AG09319 (cell line): ENCODE data around the gene TEDC2.
"Not testable (repeated sequence)": the region's sequence is repeated elsewhere in the genome, so short reads cannot be mapped to it uniquely, and the experiment has no call there.

Source experiments
- DNase-seq: peaks from one replicate; pipeline ENCODE4 v3.0.0-alpha.2; 2010; ENCODE audit warnings: low read depth; ENCODE audit errors: extremely low read depth
- TF ChIP-seq, protein P1 (sequence below): IDR thresholded peaks from 2 replicates; pipeline ENCODE4 v1.5.1; 2011; ENCODE audit warnings: low read depth, mild to moderate bottlenecking, inconsistent platforms, low read length, moderate library complexity

The TEDC2 gene

GRCh38 chr16:2475413-2476344, 15.8 kb downstream of the TEDC2 start:
- DNase-seq = no peak
- TF ChIP-seq, protein P1, sequence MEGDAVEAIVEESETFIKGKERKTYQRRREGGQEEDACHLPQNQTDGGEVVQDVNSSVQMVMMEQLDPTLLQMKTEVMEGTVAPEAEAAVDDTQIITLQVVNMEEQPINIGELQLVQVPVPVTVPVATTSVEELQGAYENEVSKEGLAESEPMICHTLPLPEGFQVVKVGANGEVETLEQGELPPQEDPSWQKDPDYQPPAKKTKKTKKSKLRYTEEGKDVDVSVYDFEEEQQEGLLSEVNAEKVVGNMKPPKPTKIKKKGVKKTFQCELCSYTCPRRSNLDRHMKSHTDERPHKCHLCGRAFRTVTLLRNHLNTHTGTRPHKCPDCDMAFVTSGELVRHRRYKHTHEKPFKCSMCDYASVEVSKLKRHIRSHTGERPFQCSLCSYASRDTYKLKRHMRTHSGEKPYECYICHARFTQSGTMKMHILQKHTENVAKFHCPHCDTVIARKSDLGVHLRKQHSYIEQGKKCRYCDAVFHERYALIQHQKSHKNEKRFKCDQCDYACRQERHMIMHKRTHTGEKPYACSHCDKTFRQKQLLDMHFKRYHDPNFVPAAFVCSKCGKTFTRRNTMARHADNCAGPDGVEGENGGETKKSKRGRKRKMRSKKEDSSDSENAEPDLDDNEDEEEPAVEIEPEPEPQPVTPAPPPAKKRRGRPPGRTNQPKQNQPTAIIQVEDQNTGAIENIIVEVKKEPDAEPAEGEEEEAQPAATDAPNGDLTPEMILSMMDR = no peak

GRCh38 chr16:2476345-2476720, 16.4 kb downstream of the TEDC2 start:
- TF ChIP-seq, protein P1 = no peak
- no peak for DNase-seq

- TF ChIP-seq, protein P1 = no peak
- DNase-seq = no peak
Observed at GRCh38 chr16:2476741-2477140, 16.8 kb downstream of the TEDC2 start.

DNA sequence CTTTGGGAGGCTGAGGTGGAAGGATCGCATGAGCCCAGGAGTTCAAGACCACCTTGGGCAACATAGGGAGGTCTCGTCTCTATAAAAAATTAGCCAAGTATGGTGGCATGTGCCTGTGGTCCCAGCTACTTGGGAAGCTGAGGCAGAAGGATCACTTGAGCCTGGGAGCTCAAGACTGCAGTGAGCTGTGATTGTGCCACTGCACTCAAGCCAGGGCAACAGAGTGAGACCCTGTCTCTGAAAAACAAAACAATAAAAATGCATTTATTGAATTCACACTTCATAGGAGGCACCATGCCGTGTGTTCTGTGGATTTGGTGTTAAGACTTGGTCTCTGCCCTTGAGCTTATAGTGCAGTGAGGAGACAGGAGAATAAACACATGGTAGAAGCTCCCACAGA, 17.4 kb downstream of the TEDC2 start:
- TF ChIP-seq, protein P1 = no peak
- no peak for DNase-seq

DNA sequence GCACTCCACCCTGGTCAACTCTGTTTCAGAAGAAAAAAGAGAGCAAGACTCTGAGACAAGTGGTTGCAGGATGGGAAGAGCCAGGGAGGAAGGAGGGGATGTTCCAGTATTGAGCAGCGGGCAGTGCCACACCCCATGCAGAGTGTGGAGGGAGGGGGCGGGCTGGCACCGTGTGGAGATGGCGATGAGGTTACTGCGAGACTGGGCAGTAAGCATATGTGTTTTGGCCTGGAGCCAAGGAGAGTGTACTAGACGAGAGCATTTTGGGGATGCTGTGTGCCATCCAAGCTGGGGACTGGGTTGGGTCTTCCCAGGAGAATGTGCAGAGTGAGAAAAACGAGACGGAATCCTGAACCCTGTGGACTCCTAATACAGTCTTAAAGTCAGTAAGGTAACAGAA, 18.4 kb downstream of the TEDC2 start:
- TF ChIP-seq, protein P1 = no peak
- DNase-seq = no peak

DNA sequence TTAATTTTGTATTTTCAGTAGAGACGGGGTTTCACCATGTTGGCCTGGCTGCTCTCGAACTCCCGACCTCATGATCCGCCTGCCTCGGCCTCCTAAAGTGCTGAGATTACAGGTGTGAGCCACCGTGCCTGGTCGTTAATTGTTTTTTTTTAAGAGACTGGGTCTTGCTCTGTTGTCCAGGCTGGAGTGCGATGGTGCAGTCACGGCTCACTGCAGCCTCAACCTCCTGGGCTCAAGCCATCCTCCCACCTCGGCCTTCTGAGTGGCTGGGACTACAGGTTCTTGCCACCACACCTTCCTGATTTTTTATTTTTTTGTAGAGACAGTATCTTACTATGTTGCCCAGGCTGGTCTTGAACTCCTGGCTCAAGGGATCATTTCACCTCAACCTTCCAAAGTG, 20.1 kb downstream of the TEDC2 start:
- DNase-seq = not testable (repeated sequence)

GRCh38 chr16:2480948-2481347, 21.0 kb downstream of the TEDC2 start:
- DNase-seq = no peak
- TF ChIP-seq, protein P1 = no peak

DNA sequence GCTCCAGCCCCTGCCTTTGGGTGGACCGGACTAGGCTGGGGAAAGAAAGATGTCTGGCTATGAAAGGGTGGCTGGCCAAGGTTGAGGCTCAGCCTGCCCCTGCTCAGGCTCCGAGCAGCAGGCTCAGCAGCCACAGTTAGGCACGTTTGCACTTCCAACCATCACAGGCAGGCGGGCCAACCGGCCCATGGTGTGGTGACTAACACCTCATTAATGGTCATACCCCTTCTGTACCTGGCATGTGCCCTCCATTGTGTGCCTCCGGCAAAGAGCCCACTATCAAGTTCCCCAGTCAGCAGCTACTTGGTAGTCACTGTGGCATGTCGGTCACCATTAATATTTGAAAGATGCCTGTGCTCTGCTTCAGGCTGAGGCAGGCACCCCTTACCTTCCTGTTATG, 21.8 kb downstream of the TEDC2 start:
- TF ChIP-seq, protein P1 = no peak
- no peak for DNase-seq
